ENCODE results near the gene OLA1.
A peak's percentile ranks its signal among the peaks of the same experiment; 100 is the strongest.

Gene OLA1

GRCh38 chr2:174026122-174026845 lies 222.0 kb downstream of the OLA1 start:
- DNase-seq, result no peak

- DNase-seq, result no peak
These were observed 222.8 kb downstream of the OLA1 start for GRCh38 chr2:174025271-174026121.

- DNase-seq, result no peak
These were observed 223.6 kb downstream of the OLA1 start for GRCh38 chr2:174024524-174025270.

- peak in 1 of 2 donors; percentile 25 for DNase-seq
These were observed 224.5 kb downstream of the OLA1 start for GRCh38 chr2:174023591-174024523.
